DMS 273 treated with DMSO at 0.1 percent for 48 hours (cell line): ENCODE measurements around the gene GLI3.
"Not testable (repeated sequence)": the region's sequence is repeated elsewhere in the genome, so short reads cannot be mapped to it uniquely, and the experiment has no call there.

ENCODE experiments used
- DNase-seq: peaks from one replicate; lab custom pipeline; 2025; lab: John Stamatoyannopoulos, UW

GLI3 gene

GRCh38 chr7:42212541-42213090, 24.4 kb downstream of the GLI3 start:
- no peak for DNase-seq

GRCh38 chr7:42211938-42212337, 25.1 kb downstream of the GLI3 start:
- no peak for DNase-seq

GRCh38 chr7:42210779-42211178, 26.2 kb downstream of the GLI3 start:
- no peak for DNase-seq

- DNase-seq: no peak
Measured at GRCh38 chr7:42210333-42210732, 26.7 kb downstream of the GLI3 start.

- not testable (repeated sequence) for DNase-seq
Measured at GRCh38 chr7:42209085-42209484, 27.9 kb downstream of the GLI3 start.

- no peak for DNase-seq
Measured at GRCh38 chr7:42208572-42208971, 28.4 kb downstream of the GLI3 start.

- no peak for DNase-seq
Measured at GRCh38 chr7:42207420-42207819, 29.6 kb downstream of the GLI3 start.

GRCh38 chr7:42203336-42203735, 33.7 kb downstream of the GLI3 start:
- no peak for DNase-seq

- no peak for DNase-seq
Measured at GRCh38 chr7:42202601-42203000, 34.4 kb downstream of the GLI3 start.

- no peak for DNase-seq
Measured at GRCh38 chr7:42198974-42199668, 37.9 kb downstream of the GLI3 start.

GRCh38 chr7:42198296-42198695, 38.7 kb downstream of the GLI3 start:
- DNase-seq: no peak

GRCh38 chr7:42197451-42197850, 39.6 kb downstream of the GLI3 start:
- no peak for DNase-seq

GRCh38 chr7:42194238-42194637, 42.8 kb downstream of the GLI3 start:
- no peak for DNase-seq

- DNase-seq: no peak
Measured at GRCh38 chr7:42193471-42194129, 43.4 kb downstream of the GLI3 start.

GRCh38 chr7:42192851-42193461, 44.1 kb downstream of the GLI3 start:
- no peak for DNase-seq

- DNase-seq: no peak
Measured at GRCh38 chr7:42192066-42192465, 44.9 kb downstream of the GLI3 start.

- no peak for DNase-seq
Measured at GRCh38 chr7:42189535-42189934, 47.5 kb downstream of the GLI3 start.

- no peak for DNase-seq
Measured at GRCh38 chr7:42186151-42186550, 50.9 kb downstream of the GLI3 start.

GRCh38 chr7:42185726-42186125, 51.3 kb downstream of the GLI3 start:
- DNase-seq: no peak

- DNase-seq: no peak
Measured at GRCh38 chr7:42183547-42183946, 53.5 kb downstream of the GLI3 start.

GRCh38 chr7:42181566-42181965, 55.4 kb downstream of the GLI3 start:
- no peak for DNase-seq

GRCh38 chr7:42180806-42181205, 56.2 kb downstream of the GLI3 start:
- DNase-seq: no peak

GRCh38 chr7:42176724-42177101, 60.3 kb downstream of the GLI3 start:
- DNase-seq: no peak
